ENCODE data around the gene ABTB2. TPM values are rescaled to one million over a fixed set of nuclear protein-coding genes. Genes with fewer than 3 reads are reported as not detected.
A peak's percentile ranks its signal among the peaks of the same experiment; 100 is the strongest.

Gene ABTB2
- total and polyA plus RNA-seq, 2 donors (not counting 1 experiment from before 2014, with no cell fraction given): 1.0 to 5.8 TPM

DNA sequence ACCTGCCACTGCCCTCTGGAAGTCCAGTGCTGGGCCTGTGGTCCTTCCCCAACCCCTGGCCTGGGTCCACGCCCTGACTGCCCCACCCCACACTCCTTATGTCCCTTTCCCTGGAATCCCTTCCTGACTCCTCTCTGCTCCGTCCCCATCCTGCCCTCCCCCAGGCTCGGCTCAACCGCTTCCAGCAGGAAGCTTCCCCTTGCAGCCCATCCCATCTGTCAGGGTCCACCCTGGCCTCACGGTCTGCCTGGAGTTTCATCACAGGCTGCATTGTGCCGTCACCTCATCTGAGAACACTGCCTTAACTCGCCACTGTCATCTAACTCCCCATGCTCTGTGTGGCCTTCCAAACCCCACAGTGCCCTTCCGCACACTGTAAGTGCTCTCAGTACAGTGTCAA lies 188.1 kb downstream of the ABTB2 start:
- Histone ChIP-seq H3K4me2 (ENCODE audit: extremely low read depth, insufficient read depth, low read length) (no peak overlapping the region), H4K20me1 (ENCODE audit: control insufficient read depth, extremely low read depth, insufficient read depth, low read length) (peaks cover 1% of the 10 kb centered on the region), H3K9ac (ENCODE audit: insufficient read depth, low read length) (no peak overlapping the region), H3K4me3 (replicated peaks in 1 of 4; ENCODE audit: control extremely low read depth in 1 of 4, insufficient read depth in 1 of 4, low read depth in 3 of 4, low read length in 4 of 4) (no peak overlapping the region), H3K27me3 (ENCODE audit: control insufficient read depth, insufficient read depth, low read length) (no peaks in the 10 kb centered on the region), H3K36me3 (ENCODE audit: control insufficient read depth, insufficient read depth, low read length) (no peaks in the 10 kb centered on the region), H3K27ac (ENCODE audit: insufficient read depth, low read length) (no peak overlapping the region), H2AFZ (ENCODE audit: low read length) (no peak overlapping the region), H3K9me3 (ENCODE audit: control insufficient read depth, insufficient read depth, low read depth, low read length) (no peaks in the 10 kb centered on the region), H3K79me2 (ENCODE audit: control insufficient read depth, insufficient read depth, low read length) (no peaks in the 10 kb centered on the region), H3K4me1 (ENCODE audit: control insufficient read depth, extremely low read depth, insufficient read depth, low read length) (no peaks in the 10 kb centered on the region)
- DNase-seq (ENCODE audit: low read depth in 2 of 2): no peak
- no peak for TF ChIP-seq EZH2 (IDR thresholded peaks at IDR 0.05; ENCODE audit: low read length, missing control alignments)
- TF ChIP-seq, protein P1, sequence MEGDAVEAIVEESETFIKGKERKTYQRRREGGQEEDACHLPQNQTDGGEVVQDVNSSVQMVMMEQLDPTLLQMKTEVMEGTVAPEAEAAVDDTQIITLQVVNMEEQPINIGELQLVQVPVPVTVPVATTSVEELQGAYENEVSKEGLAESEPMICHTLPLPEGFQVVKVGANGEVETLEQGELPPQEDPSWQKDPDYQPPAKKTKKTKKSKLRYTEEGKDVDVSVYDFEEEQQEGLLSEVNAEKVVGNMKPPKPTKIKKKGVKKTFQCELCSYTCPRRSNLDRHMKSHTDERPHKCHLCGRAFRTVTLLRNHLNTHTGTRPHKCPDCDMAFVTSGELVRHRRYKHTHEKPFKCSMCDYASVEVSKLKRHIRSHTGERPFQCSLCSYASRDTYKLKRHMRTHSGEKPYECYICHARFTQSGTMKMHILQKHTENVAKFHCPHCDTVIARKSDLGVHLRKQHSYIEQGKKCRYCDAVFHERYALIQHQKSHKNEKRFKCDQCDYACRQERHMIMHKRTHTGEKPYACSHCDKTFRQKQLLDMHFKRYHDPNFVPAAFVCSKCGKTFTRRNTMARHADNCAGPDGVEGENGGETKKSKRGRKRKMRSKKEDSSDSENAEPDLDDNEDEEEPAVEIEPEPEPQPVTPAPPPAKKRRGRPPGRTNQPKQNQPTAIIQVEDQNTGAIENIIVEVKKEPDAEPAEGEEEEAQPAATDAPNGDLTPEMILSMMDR (conservative IDR thresholded peaks at IDR 0.05 in 1 of 2, IDR thresholded peaks at IDR 0.05 in 1 of 2; ENCODE audit: low read depth in 1 of 2, low read length in 2 of 2): no peak

DNA sequence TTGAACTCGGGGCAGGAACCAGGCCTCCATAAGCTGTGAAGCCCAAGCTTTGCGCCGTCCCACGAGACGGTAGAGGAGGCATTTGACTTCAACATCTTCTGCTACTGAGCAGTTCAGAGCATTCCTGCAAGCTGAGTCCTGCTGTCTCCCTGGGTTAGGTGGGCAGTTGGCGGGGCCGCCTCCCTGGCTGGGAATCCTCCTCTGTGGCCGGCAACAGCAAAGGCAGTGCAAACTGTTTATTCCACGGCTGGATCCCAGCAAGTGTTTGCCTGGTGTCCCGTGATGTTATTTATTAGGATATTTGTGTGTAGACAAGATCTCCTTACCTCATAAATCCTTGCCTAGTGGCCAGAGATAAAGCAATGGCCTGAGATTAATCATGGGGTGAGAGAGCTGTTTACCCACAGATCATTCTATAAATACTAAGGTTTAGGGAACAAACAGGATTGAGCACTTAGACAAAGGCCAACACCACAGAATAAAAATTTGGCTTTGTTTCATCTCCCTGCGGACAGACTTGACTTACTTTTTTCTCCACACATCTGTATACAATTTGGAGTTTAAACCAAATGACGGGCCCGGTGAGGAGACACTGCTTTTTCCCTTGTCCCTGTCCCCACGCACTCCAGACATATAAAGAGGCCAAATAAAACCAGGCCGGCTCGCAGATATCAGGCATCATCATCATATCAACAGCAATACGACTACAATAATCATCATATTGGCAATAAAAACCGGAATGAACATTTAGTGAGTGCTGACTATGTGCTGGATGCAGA lies 189.0 kb downstream of the ABTB2 start:
- H4K20me1 ChIP-seq (ENCODE audit: control insufficient read depth, extremely low read depth, insufficient read depth, low read length): peaks cover 1% of the 10 kb centered on the region
- no peak overlapping the region for H2AFZ ChIP-seq (ENCODE audit: low read length)
- H3K4me2 ChIP-seq (ENCODE audit: extremely low read depth, insufficient read depth, low read length): no peak overlapping the region
- no peaks in the 10 kb centered on the region for H3K36me3 ChIP-seq (ENCODE audit: control insufficient read depth, insufficient read depth, low read length)
- TF ChIP-seq, protein P1 (conservative IDR thresholded peaks at IDR 0.05 in 1 of 2, IDR thresholded peaks at IDR 0.05 in 1 of 2; ENCODE audit: low read depth in 1 of 2, low read length in 2 of 2): no peak
- TF ChIP-seq EZH2 (IDR thresholded peaks at IDR 0.05; ENCODE audit: low read length, missing control alignments): no peak
- no peak overlapping the region for H3K4me3 ChIP-seq (replicated peaks in 1 of 4; ENCODE audit: control extremely low read depth in 1 of 4, insufficient read depth in 1 of 4, low read depth in 3 of 4, low read length in 4 of 4)
- H3K9ac ChIP-seq (ENCODE audit: insufficient read depth, low read length): no peak overlapping the region
- DNase-seq (ENCODE audit: low read depth in 2 of 2): peak in 1 of 2 donors; percentile 69
- no peaks in the 10 kb centered on the region for H3K9me3 ChIP-seq (ENCODE audit: control insufficient read depth, insufficient read depth, low read depth, low read length)
- no peaks in the 10 kb centered on the region for H3K79me2 ChIP-seq (ENCODE audit: control insufficient read depth, insufficient read depth, low read length)
- H3K27ac ChIP-seq (ENCODE audit: insufficient read depth, low read length): no peak overlapping the region
- no peaks in the 10 kb centered on the region for H3K4me1 ChIP-seq (ENCODE audit: control insufficient read depth, extremely low read depth, insufficient read depth, low read length)
- no peaks in the 10 kb centered on the region for H3K27me3 ChIP-seq (ENCODE audit: control insufficient read depth, insufficient read depth, low read length)

DNA sequence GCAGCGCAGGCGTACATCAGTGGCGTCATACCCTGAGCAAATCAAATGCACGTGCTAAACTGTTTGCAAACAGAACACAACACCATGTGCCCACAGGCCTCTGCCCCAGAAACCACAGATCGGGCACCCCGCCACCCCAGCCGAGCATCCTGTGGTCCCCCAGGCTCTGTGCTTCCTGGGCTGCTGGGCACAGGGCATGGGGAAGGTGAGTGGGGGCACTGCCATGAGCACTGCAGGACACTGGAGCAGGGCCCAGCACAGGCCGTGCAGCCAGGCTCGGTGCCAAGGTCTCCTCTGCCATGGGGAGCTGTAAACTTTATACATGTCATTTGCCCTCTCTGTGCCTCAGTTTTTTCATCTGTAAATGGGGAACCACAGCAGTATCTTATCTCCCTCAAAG lies 189.8 kb downstream of the ABTB2 start:
- no peak for TF ChIP-seq EZH2 (IDR thresholded peaks at IDR 0.05; ENCODE audit: low read length, missing control alignments)
- TF ChIP-seq, protein P1 (conservative IDR thresholded peaks at IDR 0.05 in 1 of 2, IDR thresholded peaks at IDR 0.05 in 1 of 2; ENCODE audit: low read depth in 1 of 2, low read length in 2 of 2): no peak
- H2AFZ ChIP-seq (ENCODE audit: low read length): no peak overlapping the region
- H3K4me1 ChIP-seq (ENCODE audit: control insufficient read depth, extremely low read depth, insufficient read depth, low read length): no peaks in the 10 kb centered on the region
- H4K20me1 ChIP-seq (ENCODE audit: control insufficient read depth, extremely low read depth, insufficient read depth, low read length): peaks cover 1% of the 10 kb centered on the region
- H3K36me3 ChIP-seq (ENCODE audit: control insufficient read depth, insufficient read depth, low read length): no peaks in the 10 kb centered on the region
- H3K4me2 ChIP-seq (ENCODE audit: extremely low read depth, insufficient read depth, low read length): no peak overlapping the region
- no peaks in the 10 kb centered on the region for H3K9me3 ChIP-seq (ENCODE audit: control insufficient read depth, insufficient read depth, low read depth, low read length)
- H3K79me2 ChIP-seq (ENCODE audit: control insufficient read depth, insufficient read depth, low read length): no peaks in the 10 kb centered on the region
- no peaks in the 10 kb centered on the region for H3K27me3 ChIP-seq (ENCODE audit: control insufficient read depth, insufficient read depth, low read length)
- H3K9ac ChIP-seq (ENCODE audit: insufficient read depth, low read length): no peak overlapping the region
- no peak overlapping the region for H3K27ac ChIP-seq (ENCODE audit: insufficient read depth, low read length)
- no peak for DNase-seq (ENCODE audit: low read depth in 2 of 2)
- no peak overlapping the region for H3K4me3 ChIP-seq (replicated peaks in 1 of 4; ENCODE audit: control extremely low read depth in 1 of 4, insufficient read depth in 1 of 4, low read depth in 3 of 4, low read length in 4 of 4)
